Inflammatory macrophage treated with lipopolysaccharide for 4 hours (primary cell): ENCODE measurements around the gene PIGZ.

Source experiments
- DNase-seq: peaks from one replicate; pipeline ENCODE4 v3.0.0-alpha.2; 2020

PIGZ gene, protein sequence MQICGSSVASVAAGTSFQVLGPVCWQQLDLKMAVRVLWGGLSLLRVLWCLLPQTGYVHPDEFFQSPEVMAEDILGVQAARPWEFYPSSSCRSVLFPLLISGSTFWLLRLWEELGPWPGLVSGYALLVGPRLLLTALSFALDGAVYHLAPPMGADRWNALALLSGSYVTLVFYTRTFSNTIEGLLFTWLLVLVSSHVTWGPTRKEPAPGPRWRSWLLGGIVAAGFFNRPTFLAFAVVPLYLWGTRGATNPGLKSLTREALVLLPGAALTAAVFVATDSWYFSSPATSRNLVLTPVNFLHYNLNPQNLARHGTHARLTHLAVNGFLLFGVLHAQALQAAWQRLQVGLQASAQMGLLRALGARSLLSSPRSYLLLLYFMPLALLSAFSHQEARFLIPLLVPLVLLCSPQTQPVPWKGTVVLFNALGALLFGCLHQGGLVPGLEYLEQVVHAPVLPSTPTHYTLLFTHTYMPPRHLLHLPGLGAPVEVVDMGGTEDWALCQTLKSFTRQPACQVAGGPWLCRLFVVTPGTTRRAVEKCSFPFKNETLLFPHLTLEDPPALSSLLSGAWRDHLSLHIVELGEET

DNA sequence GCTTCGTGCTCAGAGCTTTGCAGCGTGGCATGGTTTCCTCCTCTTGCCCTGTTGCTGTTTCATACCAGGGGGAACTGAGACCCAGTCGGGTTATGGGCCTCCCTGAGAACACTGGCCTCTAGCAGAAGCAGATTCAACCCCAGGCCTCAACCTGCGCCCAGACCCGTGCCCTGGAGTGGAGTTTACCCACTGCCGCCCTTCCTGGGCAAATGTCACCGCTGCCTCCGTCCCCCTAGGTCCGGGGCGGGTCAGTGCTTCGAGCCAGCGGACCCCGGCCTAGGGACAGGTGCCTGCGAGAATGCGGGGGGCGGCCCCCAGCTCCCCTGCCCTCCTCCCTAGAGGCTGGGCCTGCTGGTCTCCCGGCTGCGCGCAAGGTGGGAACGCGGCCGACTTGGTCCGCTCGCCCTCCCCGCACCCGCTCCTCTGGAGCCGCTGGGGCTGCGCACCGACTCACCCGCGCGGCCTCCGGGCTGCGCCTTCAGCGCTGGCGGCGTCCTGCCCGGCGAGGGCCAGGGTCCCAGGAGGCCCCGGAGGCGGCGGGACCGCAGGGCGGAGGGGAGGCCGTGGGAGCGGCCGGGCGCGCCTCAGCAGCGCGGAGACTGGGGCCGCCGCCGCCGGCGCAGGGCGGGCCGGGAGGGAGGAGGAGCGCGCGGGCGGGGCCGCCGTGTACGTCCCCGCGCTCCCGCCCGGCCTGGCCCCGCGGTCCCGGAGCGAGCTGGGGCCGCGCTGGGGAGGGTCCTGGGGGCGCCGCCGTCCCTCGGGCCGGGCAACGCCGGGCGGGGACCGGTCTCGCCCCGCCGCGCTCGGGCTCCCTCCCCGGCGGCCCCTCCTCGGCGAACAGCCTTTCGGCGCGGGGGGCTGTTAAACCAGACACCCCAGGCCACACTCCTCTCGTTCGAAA, at the start of gene PIGZ:
TSS of gene PIGZ (minus strand) at position 601 of the 901 bp plus-strand sequence. CDS start 16,802 bp downstream, outside the sequence.
- peak; percentile 51 for DNase-seq

DNA sequence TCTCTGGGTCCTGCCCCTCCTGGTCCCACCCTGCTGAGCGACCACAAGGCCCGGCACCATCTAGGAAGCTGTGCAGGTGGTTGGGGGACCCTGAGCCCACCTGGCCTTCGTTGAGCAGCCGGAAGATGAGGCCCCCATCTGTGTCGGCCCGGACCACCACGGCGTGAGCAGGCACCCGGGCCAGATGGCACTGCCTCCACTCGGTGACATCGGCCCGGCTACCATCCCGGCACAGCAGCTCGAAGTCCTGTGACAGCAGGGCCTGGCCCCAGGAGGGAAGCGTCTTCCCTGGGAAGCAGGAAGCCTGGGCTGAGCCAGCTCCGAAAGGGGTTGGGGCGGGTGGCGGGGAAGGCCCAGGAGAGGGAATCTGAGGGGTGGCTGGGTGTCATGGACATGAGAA, 48.4 kb upstream of the PIGZ start:
- DNase-seq = no peak

DNA sequence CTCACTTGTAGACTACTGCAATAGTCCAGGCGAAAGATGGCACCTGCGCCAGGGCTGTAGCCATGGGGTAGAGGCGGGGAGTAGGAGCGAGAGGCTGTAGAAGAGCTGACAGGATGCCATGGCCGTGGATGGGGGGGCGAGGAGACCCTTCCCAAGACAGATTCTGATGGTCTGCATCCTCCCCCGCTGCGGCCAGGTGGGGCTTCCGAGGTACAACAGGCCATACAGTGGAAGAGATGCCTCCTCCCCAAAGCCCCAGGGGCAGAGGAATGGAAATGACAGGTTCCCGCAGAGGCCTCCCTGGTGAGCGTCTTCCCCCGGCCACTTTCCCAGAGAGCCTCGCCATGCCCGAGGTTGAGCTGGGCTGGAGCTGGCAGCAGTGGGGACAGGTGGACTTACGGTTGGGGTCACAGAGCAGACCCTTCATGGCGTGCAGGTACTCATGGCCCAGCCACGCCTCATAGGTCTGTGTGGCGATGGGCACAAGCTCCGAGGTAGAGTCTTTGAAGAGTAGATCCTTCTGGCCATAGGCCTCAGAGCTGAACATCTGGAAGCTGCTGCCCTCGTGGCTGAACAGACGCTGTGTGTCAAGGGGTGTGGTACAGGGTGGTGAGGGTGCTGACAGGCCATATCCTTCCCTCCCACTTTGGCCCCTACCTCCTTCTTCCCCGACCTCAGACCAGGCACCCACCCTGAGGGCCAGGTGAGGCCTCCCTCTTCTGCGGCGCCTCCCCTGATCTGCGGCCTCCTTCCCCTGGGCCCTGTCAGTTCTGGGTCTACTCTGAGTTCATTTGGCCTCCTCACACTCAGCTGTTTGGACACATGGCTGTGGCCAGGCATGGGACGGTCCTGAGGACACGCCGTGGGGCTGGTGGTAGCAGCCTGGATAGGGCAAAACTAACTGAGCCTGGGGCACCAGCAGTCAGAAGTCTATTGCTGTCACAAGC, 47.4 kb upstream of the PIGZ start:
- no peak for DNase-seq

DNA sequence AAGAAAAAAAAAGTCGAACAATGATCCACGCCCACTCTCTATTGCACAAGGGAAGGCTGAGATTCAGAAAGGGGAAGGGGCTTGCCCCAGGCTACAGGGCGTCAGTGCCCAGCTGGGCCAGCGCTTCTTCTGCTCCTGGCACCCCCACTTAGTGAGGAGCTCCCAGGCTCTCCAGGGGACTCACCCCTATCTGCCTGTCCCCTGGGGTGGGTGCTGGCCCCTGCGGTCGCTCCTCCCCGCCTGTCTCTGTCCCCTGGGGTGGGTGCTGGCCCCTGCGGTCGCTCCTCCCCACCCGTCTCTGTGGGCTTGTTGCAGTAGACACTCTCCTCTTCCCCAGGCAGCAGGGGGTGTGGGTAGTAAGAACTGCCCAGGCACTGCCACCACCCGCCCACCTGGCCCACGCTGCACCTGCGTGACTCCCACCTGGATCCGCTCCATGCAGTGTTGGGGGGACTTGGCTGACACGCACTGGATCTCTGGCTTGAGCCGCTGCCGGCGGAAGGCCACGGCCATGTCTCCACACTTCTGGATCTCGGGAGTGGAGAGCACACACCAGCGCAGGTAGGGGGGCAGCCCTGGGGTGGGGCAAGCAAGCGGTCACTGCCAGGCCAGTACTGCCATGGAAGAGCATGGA, 46.4 kb upstream of the PIGZ start:
- no peak for DNase-seq

DNA sequence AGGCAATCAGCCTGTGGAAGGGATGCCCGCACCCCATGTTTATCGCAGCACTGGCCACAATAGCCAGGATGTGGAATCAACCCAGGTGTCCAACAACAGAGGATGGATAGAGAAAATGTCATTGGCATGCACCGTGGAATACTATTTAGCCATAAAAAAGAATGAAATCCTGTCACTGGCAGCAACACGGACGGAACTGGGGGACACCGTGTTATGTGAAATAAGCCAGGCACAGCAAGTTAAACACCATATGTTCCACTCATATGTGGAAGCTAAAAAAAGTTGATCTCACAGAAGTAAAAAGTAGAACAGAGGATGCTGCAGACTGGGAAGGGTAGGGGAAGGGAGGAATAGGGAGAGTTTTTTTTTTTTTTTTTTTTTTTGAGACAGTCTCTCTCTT, 45.4 kb upstream of the PIGZ start:
- no peak for DNase-seq

DNA sequence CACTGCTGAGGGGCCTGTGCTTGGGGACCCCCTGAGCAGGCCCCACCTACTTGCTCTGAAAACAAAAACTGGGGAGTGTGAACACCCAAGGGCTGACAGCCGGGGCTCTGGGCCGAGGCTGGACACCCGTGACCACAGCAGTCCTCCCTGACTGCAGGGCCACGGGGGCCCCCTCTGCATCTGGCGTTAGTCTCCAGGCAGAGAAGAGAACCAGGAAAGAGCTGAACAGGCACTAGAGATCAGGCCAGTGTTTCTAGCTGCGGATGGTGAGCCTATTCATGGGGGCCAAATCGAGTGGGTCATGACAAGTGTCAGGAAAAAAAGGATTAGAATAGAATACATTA, 43.9 kb upstream of the PIGZ start:
- DNase-seq = no peak

DNA sequence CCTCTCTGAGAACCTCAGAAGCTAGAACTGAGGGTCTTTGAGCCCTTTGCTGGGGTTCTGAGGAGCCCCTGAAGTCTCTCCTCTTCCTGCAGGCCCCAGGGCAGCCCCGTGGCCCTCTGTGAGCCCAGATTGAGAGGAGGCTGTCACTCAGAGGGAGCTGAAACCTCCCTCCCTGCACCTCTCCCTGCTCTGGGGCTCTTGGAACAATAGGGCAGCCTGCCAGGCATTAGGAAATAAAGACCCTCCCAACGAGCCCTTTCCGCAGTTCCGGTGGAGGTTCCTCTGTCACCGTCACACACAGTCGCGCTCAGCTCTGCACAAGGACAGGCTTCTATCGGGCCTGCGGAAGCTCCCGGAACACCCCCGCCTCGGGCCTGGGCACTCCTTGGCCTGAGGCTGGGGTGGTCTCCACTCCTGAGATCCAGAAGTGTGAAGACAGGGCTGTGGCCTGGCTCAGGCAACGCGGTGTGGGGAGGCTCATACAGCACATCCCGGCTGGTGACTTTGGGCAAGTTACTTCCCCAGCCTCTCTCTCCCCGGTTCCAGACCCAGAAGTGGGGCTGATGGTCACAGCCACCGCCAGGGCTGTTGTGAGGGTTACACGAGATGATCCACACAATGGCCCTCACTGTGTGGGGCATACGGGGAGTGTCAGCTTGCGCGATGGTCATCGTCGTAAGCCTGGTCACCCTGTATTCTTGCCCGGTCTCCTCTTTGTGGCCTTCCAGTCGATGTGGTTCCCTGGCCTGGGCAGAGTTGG, 43.3 kb upstream of the PIGZ start:
- DNase-seq = no peak

DNA sequence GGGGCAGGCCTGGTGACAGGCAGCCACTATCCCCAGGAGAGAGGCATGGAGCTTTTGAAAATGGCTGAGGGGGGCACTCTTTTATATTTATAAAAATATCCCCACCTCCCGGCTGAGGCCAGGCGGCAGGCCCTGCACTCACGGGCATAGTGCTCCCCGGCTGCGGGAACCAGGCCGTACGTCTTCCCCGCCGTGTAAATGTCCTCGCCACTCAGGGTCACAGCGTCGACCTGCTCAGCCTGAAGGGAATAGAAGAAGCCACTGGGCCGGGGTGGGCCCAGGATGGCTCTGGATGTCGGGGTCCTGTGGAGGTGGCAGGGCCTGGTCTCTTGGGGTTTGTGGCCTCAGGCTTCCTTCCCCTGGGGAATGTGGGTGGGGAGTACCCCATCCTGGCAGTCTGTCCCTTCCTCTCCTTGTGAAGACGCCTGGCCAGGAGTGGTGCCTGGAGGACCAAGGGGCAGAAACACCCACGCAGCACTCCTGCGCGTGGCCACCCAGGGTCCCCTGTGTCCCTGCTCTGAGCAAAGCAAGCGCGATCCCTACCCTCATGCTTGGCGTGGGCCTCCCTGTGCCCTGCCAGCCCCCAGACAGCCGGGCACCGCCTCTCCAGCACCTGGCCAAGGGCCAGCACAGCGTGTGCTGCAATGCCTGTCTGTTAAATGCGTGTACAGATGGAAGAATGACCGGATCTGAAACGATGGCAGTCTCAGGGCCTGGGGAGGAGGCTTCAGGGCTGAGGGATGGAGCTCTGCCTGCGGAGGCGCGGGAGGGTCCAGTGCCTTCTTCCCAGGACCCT, 42.1 kb upstream of the PIGZ start:
- DNase-seq = no peak

DNA sequence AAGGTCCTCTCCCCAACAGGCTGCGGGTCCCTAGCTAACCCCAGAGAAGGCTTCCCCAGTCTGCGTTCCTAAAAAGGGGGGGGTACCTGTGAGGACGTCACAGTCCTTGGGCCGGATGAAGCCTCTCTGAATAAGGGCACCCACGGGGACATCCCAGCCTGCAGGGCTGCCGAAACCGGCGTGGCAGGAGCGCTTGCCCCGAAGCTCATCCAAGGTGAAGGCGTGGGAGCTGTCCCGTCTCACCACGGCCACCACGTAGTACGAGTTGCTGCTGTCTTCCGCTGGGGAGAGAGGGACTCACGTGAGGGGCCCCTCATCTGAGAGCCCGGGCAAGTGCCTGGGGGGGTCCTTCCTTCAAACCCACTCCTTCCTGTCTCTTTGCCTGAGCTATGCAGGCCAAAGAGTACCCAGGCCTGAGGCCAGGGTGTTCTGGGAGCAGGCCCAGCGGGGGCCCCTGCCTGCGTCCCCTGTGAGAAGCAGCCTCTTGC, 40.9 kb upstream of the PIGZ start:
- DNase-seq = no peak

DNA sequence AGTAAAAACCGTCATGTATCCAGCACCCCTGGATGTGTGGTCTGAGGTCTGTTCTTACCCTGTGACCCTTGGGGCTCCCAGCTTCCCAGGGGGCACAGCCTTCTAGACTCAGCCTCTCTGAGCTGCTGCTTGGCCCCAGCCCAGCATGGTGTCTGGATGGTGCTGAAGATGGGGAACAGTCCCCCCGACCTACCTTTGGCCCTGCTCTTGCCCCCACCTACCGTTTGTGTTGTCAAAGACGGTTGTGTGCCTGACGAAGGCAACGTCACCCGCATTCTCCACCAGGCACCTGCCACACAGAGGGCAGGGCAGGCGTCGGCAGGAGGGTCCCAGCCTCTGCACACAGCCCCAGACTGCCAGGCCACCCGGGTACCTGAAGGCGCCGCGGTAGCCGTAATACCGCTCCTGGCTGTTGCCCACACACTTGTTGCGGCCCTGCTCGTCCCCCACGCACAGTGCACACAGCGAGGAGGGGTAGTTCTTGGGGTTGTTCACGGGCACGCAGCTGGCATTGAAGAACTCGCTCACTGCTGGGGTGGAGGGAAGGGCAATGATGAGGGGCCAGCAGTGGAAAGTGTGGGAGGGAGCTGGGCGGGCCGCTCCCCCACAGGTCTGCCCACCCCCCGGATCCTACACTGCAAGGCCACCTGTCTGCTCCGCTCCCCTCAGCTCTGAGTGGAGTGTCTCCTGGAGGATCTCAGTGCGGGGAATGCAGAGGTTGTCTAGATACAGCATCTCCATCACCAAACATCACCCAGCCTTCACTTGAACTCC, 40.0 kb upstream of the PIGZ start:
- no peak for DNase-seq

DNA sequence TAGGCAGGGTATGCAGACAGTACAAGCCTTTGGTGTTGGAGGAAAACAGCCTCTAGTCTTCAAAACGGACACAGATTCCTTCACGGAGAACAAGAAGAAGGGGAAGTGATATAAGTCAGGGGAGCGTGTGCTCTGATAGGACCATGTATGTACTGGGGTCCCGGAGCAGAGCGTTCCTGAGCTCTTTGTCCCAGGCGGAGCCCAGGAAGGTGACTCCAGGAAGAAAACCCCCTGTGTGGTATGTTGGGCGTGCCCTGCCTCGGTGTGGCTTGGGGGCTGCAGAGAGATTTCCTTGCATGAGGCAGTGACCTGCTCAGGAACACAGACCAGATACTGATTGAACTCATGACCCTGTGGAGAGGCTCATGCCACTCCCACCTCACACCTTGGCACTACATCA, 39.3 kb upstream of the PIGZ start:
- no peak for DNase-seq

DNA sequence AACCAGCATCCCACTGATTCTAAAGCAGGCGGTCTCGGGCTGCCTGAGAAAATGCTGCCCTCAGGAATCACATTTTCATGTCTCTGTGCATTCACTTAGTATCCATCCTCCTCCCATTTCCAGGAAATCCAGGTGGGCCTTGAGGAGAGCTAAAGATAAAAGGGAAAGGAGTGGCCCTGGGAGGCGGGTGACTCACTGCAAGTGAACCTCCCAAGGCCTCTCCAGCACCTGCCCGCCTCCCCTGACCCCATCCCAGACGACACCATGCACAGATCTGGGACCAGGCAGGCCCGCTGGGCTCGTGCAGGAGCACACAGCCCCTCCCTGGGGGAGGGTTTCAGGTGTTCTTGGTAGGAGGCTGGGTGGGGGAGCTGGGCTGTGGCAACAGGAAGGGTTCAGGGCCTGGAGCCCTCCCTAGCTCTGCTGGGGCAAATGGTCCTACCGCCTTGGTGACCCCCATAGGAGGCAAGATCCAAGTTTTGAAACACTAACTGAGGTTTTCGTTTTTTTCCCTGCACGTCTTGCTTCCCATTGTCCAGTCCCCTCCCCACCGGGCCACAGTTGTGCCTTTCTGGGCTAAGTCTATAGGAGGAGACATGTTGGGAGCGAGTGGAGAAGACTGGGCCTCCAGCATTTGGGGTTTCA, 38.8 kb upstream of the PIGZ start:
- no peak for DNase-seq

DNA sequence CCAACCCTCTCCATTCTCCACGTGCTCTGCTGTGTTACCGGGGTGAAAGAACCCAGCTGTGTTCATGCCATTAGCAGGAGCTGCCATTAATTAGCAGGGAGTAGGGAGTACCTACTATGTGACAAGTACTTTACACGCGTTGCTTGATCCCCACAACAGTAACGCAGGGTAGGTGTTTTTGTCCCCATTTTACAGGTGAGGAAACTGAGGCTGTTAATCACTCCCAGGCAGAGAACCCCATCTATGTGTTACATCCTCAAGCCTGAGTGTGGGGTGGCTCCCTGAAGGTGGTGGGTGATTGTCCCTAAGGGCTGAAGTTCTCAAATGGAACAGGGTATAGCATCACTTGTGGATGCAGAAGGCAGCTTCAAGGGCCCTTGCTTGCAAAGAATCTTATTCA, 38.2 kb upstream of the PIGZ start:
- DNase-seq = no peak

DNA sequence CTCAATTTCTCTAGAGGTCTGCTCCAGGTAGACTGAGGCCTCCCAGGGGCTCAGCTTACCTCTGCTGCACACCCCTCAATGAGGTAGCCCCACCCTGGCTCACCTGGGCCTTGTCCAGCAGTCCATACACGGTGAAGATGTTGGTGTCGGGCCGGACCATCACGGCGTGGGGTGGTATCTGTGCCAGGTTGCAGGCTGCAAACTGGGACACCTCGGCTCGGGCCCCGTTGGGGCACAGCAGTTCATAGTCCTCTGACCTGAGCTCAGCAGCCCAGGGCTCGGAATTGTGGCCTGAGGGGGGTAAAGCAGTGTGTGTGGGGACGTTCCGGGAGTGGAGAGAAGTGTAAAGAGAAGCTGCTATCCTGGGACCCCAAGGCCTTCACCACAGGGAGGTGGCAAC, 37.8 kb upstream of the PIGZ start:
- no peak for DNase-seq

DNA sequence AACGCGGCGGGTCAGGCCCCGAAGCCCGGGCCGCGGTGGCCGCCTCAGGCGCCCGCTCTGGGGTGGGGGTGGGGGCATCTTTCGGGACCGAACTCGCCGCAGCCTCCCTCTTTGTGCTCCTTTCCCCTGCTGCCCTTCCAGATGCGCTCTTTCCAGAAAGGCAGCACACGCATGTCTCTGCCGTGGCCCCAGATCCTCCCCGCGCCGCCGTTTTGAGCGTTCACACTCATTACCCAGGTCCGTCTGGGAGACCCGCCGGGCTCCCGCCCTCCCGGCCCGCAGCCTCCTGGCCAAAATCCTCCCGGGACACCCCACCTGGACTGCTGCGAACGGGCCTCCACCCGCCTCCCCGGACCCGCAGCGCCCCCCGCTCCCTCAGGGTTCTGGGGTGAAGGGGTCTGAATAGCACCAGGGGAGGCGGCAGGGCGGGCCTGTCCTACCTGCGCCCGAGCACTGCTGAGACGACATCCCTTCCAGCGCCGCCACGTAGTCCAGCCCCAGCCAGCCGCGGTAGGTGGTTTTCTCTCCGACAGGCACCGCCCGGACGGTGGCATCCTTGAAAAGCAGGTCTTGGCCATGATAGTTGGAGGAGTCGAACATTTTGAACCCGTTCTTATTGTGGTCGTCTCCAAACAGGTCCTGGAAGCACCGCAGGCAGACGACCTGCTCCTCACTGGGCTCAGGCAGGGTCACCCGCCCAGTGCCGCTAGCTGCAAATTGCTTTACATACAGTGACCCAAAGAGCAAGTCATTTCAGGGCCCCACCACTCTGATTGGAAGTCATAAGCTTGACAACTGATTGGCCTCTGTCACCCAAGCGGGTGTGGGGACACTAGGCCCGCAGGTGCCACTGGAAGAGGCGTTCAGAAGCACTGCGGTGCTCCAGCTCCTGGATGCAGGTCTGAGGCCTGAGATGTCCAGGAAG, 35.1 kb upstream of the PIGZ start:
- no peak for DNase-seq

DNA sequence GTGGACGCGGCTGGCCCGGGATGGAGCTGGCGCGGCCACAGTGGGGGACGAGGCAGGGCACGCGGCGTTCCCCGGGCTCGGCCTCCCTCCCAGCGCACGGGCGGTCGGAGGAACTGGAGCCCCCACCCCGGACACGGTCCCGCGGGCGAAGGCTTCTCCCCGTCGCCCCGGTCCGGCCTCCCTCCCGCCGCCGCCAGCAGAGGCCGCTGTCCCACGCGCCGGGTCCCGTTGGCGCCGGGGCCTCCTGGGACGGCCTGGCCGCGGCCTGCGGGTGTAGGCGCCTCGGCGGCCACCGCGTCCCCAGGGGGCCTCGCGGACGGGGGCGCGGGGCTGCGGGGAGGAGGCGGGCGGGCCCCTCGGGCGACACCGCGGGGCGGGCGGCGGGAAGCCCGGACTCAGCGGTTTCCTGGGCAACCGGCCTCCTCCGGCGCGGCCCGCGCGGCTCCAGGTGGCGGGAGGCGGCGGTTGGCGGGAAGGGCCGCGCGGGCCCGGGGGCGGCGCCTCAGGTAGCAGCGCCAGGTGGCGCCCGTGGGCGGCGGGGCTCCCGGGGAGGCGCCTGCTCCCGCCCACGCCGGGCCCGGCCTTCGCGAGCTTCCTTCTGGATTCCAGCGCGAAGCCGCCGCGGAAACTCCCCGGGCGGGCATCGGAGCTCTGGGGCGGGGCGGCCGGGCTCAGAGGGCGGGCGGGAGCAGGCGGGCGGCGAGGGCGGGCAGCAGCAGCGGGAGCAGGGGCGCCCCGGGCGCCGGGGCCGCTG, 34.2 kb upstream of the PIGZ start:
- DNase-seq = peak; percentile 77
